Activated T-helper 17 cell treated with anti-CD3 and anti-CD28 coated beads, Interleukin-2, amount 50 U/mL, for 72 hours (primary cell): ENCODE results near the gene RD3L. TPM values are rescaled to one million over a fixed set of nuclear protein-coding genes. Genes with fewer than 3 reads are reported as not detected.
"Not testable (repeated sequence)": the region's sequence is repeated elsewhere in the genome, so short reads cannot be mapped to it uniquely, and the experiment has no call there.

Experiments used
- ATAC-seq: fragments of 150-1000 bp; cut with Tn5 transposase; replicated peaks from 2 replicates; pipeline ENCODE4 v1.10.0; 2021; ENCODE audit warnings: mild to moderate bottlenecking, moderate library complexity
- H3K27ac Mint-ChIP-seq: one replicate; pipeline ENCODE4 v1.8.0; 2022; ENCODE audit warnings: mixed read lengths
- H3K27me3 Mint-ChIP-seq: one replicate; pipeline ENCODE4 v1.8.0; 2022; ENCODE audit warnings: mixed read lengths
- H3K36me3 Mint-ChIP-seq: one replicate; pipeline ENCODE4 v1.8.0; 2022; ENCODE audit warnings: low read depth, mild to moderate bottlenecking, mixed read lengths
- H3K4me1 Mint-ChIP-seq: one replicate; pipeline ENCODE4 v1.8.0; 2022; ENCODE audit warnings: mixed read lengths
- H3K4me3 Mint-ChIP-seq: one replicate; pipeline ENCODE4 v1.8.0; 2022; ENCODE audit warnings: mild to moderate bottlenecking, mixed read lengths
- H3K9me3 Mint-ChIP-seq: one replicate; pipeline ENCODE4 v1.8.0; 2022; ENCODE audit warnings: mixed read lengths
- total RNA-seq, 2 donors: library from RNA; stranded (reverse); gene quantifications; one replicate each; pipeline ENCODE4 v1.2.3, GENCODE V29; 2022

The RD3L gene
- total RNA-seq, 2 donors from 2014 or later, result not detected

DNA sequence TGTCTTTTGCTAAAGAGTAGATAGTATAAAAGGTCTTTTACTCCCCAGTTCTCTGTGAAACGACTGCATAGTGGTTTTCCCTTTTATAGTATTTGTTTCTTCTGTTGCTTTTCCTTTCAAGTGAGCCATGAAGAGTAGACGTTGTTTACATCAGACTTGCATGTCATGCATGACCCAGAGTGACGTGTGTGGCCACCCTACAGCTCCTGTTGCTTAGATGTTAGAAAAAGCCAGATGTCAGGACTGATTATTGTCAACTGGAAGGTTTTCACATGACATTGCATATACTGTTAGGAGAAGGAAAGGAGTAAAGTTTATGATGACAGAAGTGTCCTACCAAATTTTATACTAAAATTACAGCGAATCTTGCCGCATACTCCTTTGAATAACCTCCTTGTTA is 1.3 kb upstream of the RD3L start:
- Mint-ChIP-seq H3K27me3 (peaks cover 44% of the 10 kb centered on the region), H3K9me3 (no peaks in the 10 kb centered on the region), H3K4me1 (no peaks in the 10 kb centered on the region), H3K27ac (no peak overlapping the region), H3K4me3 (no peak overlapping the region), H3K36me3 (no peaks in the 10 kb centered on the region)
- no peak for ATAC-seq

- no peak for ATAC-seq
- H3K9me3 Mint-ChIP-seq, result no peaks in the 10 kb centered on the region
- no peaks in the 10 kb centered on the region for H3K36me3 Mint-ChIP-seq
- H3K4me1 Mint-ChIP-seq, result no peaks in the 10 kb centered on the region
- no peak overlapping the region for H3K27ac Mint-ChIP-seq
- peaks cover 42% of the 10 kb centered on the region for H3K27me3 Mint-ChIP-seq
- no peak overlapping the region for H3K4me3 Mint-ChIP-seq
These were observed 867 bp downstream of the RD3L start for GRCh38 chr14:103941462-103941861.

GRCh38 chr14:103935102-103935501 is 7.2 kb downstream of the RD3L start:
- no peak for ATAC-seq
- Mint-ChIP-seq H3K27me3 (peaks cover 10% of the 10 kb centered on the region), H3K4me1 (no peaks in the 10 kb centered on the region), H3K36me3 (no peaks in the 10 kb centered on the region), H3K9me3 (no peaks in the 10 kb centered on the region), H3K4me3 (no peak overlapping the region), H3K27ac (no peak overlapping the region)

GRCh38 chr14:103932791-103933490 is 9.4 kb downstream of the RD3L start:
- no peak overlapping the region for H3K4me3 Mint-ChIP-seq
- no peaks in the 10 kb centered on the region for H3K9me3 Mint-ChIP-seq
- no peak overlapping the region for H3K27ac Mint-ChIP-seq
- H3K4me1 Mint-ChIP-seq, result no peaks in the 10 kb centered on the region
- ATAC-seq, result no peak
- H3K27me3 Mint-ChIP-seq, result peaks cover 5% of the 10 kb centered on the region
- no peaks in the 10 kb centered on the region for H3K36me3 Mint-ChIP-seq

GRCh38 chr14:103931422-103931821 is 10.9 kb downstream of the RD3L start:
- H3K36me3 Mint-ChIP-seq, result no peaks in the 10 kb centered on the region

GRCh38 chr14:103930051-103930604 is 12.2 kb downstream of the RD3L start:
- no peak overlapping the region for H3K4me3 Mint-ChIP-seq
- no peaks in the 10 kb centered on the region for H3K4me1 Mint-ChIP-seq
- no peak overlapping the region for H3K27ac Mint-ChIP-seq
- no peaks in the 10 kb centered on the region for H3K9me3 Mint-ChIP-seq
- H3K36me3 Mint-ChIP-seq, result no peaks in the 10 kb centered on the region
- no peaks in the 10 kb centered on the region for H3K27me3 Mint-ChIP-seq
- ATAC-seq, result no peak

More at GRCh38 chr14:103931422-103931821, 10.9 kb downstream of the RD3L start:
- Mint-ChIP-seq H3K27me3 (no peaks in the 10 kb centered on the region), H3K4me3 (no peak overlapping the region), H3K4me1 (no peaks in the 10 kb centered on the region), H3K9me3 (no peaks in the 10 kb centered on the region), H3K27ac (no peak overlapping the region)
- peak; percentile 32 for ATAC-seq

- Mint-ChIP-seq H3K9me3 (no peaks in the 10 kb centered on the region), H3K27me3 (peaks cover 4% of the 10 kb centered on the region), H3K4me3 (no peak within 1 kb of the TSS), H3K36me3 (no peaks in the 10 kb centered on the region), H3K27ac (no peak within 1 kb of the TSS), H3K4me1 (no peaks in the 10 kb centered on the region)
- ATAC-seq, result no peak
These were observed 14.1 kb downstream of the RD3L start, which contains the start of gene TDRD9 for GRCh38 chr14:103928011-103928890. TSS of gene TDRD9 (plus strand) at chr14:103928456. CDS start at chr14:103928510, 54 bp downstream.

DNA sequence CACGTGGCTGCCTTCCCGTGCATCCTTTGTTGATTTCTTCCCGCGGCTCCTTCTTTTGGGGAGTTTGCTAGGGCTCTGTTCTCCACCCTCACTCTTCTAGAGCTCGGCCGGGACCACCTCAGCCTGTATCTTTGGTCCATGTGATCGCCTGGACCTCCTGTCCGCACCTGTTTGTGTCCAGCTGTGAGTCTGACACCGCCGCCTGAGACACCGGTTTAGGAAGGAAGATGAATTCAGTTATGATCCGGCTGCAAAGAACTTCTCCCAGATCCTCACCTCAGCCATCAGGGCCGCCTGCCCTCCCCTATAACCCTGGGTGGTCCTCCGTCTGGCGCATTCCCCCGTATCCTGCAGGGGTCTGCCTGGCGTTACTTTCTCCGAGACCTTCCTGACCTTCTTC is 14.8 kb downstream of the RD3L start:
- no peaks in the 10 kb centered on the region for H3K4me1 Mint-ChIP-seq
- peaks cover 4% of the 10 kb centered on the region for H3K27me3 Mint-ChIP-seq
- no peak overlapping the region for H3K4me3 Mint-ChIP-seq
- H3K9me3 Mint-ChIP-seq, result no peaks in the 10 kb centered on the region
- ATAC-seq, result no peak
- no peak overlapping the region for H3K27ac Mint-ChIP-seq
- H3K36me3 Mint-ChIP-seq, result no peaks in the 10 kb centered on the region

DNA sequence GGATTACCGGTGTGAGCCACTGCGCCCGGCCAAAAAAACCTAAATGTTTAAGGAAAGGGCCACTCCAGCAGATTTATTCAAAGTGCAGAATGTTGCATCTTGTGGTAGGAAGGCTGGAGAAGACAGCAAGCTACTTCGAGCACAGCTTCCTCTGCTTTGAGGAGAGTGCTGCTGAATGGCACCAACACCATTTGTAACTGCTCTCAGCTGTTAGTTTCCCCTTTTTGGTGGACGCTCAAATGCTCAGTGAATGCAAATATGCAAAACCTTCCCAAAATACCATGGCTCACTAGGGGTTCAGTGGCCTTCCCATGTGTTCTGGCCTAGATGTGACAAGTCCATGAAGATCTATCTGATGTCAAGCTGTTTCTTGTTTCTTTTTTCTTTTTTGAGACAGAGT is 17.0 kb downstream of the RD3L start:
- Mint-ChIP-seq H3K36me3 (peaks cover 6% of the 10 kb centered on the region), H3K4me1 (no peaks in the 10 kb centered on the region), H3K4me3 (no peak overlapping the region), H3K9me3 (no peaks in the 10 kb centered on the region), H3K27me3 (peaks cover 4% of the 10 kb centered on the region), H3K27ac (no peak overlapping the region)
- ATAC-seq, result no peak

GRCh38 chr14:103923863-103924262 is 18.5 kb downstream of the RD3L start:
- no peak overlapping the region for H3K4me3 Mint-ChIP-seq
- no peak overlapping the region for H3K27ac Mint-ChIP-seq
- no peaks in the 10 kb centered on the region for H3K9me3 Mint-ChIP-seq
- H3K36me3 Mint-ChIP-seq, result peaks cover 6% of the 10 kb centered on the region
- no peak for ATAC-seq
- no peaks in the 10 kb centered on the region for H3K4me1 Mint-ChIP-seq
- H3K27me3 Mint-ChIP-seq, result peaks cover 4% of the 10 kb centered on the region

DNA sequence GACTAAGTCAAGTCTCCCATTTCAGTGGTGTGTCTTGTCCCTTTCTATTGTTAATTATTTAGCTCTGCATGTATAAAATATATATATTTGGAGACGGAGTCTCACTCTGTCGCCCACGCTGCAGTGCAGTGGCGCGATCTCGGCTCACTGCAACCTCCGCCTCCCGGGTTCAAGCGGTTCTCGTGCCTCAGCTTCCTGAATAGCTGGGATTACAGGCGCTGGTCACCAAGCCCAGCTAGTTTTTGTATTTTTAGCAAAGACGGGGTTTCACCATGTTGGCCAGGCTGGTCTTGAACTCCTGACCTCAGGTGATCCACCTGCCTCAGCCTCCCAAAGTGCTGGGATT is 20.5 kb downstream of the RD3L start:
- H3K4me1 Mint-ChIP-seq, ATAC-seq, H3K9me3 Mint-ChIP-seq, H3K27me3 Mint-ChIP-seq, H3K27ac Mint-ChIP-seq: not testable (repeated sequence)
- Mint-ChIP-seq H3K36me3 (peaks cover 19% of the 10 kb centered on the region), H3K4me3 (peak overlapping the region; percentile 93)

DNA sequence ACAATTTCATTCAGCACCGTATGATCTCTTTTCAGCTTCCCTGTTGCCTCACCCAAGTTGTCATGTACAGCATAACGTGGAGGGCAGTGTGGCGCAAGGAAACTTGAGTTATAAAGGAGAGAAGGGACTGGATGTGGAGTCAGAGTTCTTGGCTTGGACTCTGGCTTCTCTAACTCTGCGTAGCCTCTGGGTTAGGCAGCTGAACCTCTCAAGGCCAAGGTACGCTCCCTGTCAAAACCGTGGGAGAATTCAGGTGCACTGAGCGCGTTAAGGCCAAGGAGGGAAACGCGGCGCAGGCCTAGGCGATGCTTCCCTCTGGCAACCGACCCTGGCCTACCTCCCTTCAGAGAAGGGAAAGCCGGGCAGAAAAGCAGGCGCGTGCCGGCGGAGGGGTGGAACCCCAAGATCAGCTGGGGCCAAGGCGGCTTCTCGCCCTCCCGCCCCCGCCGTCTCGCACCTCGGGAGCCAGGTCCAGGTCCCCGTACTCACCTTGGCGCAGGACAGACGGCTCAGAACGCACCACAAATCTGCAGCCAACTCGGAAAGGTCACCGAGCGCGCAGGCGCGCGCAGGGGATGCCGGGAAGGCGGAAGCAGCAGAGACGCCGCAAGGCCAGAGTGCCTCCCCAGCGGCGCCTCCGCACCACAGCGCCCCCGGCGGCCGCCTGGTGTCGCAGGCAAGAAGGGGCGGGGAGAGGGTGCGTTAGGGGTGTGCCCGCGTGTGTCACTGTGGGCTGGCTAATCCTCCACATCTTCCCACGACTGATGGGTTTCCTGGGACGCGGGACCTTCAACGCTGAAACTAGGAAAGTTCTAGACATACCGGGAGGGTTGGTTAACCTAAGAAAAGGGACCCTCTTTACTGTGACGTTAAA is 21.1 kb downstream of the RD3L start:
- peak overlapping the region; percentile 93 for H3K4me3 Mint-ChIP-seq
- no peaks in the 10 kb centered on the region for H3K4me1 Mint-ChIP-seq
- peaks cover 25% of the 10 kb centered on the region for H3K36me3 Mint-ChIP-seq
- ATAC-seq, result peak; percentile 99
- H3K27ac Mint-ChIP-seq, result peak overlapping the region; percentile 91
- H3K9me3 Mint-ChIP-seq, result no peaks in the 10 kb centered on the region
- H3K27me3 Mint-ChIP-seq, result peaks cover 4% of the 10 kb centered on the region

GRCh38 chr14:103916636-103917262 is 25.6 kb downstream of the RD3L start:
- H3K36me3 Mint-ChIP-seq, result peaks cover 69% of the 10 kb centered on the region
- H3K27ac Mint-ChIP-seq, result no peak overlapping the region
- H3K27me3 Mint-ChIP-seq, result no peaks in the 10 kb centered on the region
- no peaks in the 10 kb centered on the region for H3K9me3 Mint-ChIP-seq
- no peaks in the 10 kb centered on the region for H3K4me1 Mint-ChIP-seq
- no peak for ATAC-seq
- H3K4me3 Mint-ChIP-seq, result no peak overlapping the region

- Mint-ChIP-seq H3K4me3 (no peak overlapping the region), H3K27me3 (no peaks in the 10 kb centered on the region), H3K27ac (no peak overlapping the region), H3K4me1 (no peaks in the 10 kb centered on the region), H3K9me3 (no peaks in the 10 kb centered on the region), H3K36me3 (peaks cover 66% of the 10 kb centered on the region)
- ATAC-seq, result no peak
These were observed 26.7 kb downstream of the RD3L start for GRCh38 chr14:103915616-103916015.
